Measurements from ENCODE around the gene UBE3B.

The UBE3B gene

GRCh38 chr12:109525279-109525585 lies 47.8 kb downstream of the UBE3B start:
- DNase-seq (ENCODE audit: extremely low read depth in 1 of 2, low read depth in 1 of 2) = no peak

GRCh38 chr12:109527489-109528123 lies 50.2 kb downstream of the UBE3B start:
- no peak for DNase-seq (ENCODE audit: extremely low read depth in 1 of 2, low read depth in 1 of 2)

- DNase-seq (ENCODE audit: extremely low read depth in 1 of 2, low read depth in 1 of 2) = no peak
Measured at GRCh38 chr12:109529691-109530640, 52.5 kb downstream of the UBE3B start.

- DNase-seq (ENCODE audit: extremely low read depth in 1 of 2, low read depth in 1 of 2) = no peak
Measured at GRCh38 chr12:109531411-109531810, 54.0 kb downstream of the UBE3B start.

- no peak for DNase-seq (ENCODE audit: extremely low read depth in 1 of 2, low read depth in 1 of 2)
Measured at GRCh38 chr12:109532721-109533486, 55.5 kb downstream of the UBE3B start.

- DNase-seq (ENCODE audit: extremely low read depth in 1 of 2, low read depth in 1 of 2) = no peak
Measured at GRCh38 chr12:109533487-109533740, 56.0 kb downstream of the UBE3B start.

- no peak for DNase-seq (ENCODE audit: extremely low read depth in 1 of 2, low read depth in 1 of 2)
Measured at GRCh38 chr12:109534456-109534855, 57.0 kb downstream of the UBE3B start.

- no peak for DNase-seq (ENCODE audit: extremely low read depth in 1 of 2, low read depth in 1 of 2)
Measured at GRCh38 chr12:109535231-109535862, 57.9 kb downstream of the UBE3B start.

- DNase-seq (ENCODE audit: extremely low read depth in 1 of 2, low read depth in 1 of 2) = no peak
Measured at GRCh38 chr12:109535863-109536250, 58.4 kb downstream of the UBE3B start.

- DNase-seq (ENCODE audit: extremely low read depth in 1 of 2, low read depth in 1 of 2) = no peak
Measured at GRCh38 chr12:109537136-109537535, 59.7 kb downstream of the UBE3B start.

GRCh38 chr12:109538191-109538863 lies 60.9 kb downstream of the UBE3B start:
- DNase-seq (ENCODE audit: extremely low read depth in 1 of 2, low read depth in 1 of 2) = no peak

- DNase-seq (ENCODE audit: extremely low read depth in 1 of 2, low read depth in 1 of 2) = no peak
Measured at GRCh38 chr12:109539508-109539907, 62.1 kb downstream of the UBE3B start.

- no peak for DNase-seq (ENCODE audit: extremely low read depth in 1 of 2, low read depth in 1 of 2)
Measured at GRCh38 chr12:109540526-109541412, 63.3 kb downstream of the UBE3B start.

GRCh38 chr12:109541413-109541726 lies 63.9 kb downstream of the UBE3B start:
- no peak for DNase-seq (ENCODE audit: extremely low read depth in 1 of 2, low read depth in 1 of 2)

GRCh38 chr12:109542014-109542413 lies 64.6 kb downstream of the UBE3B start:
- no peak for DNase-seq (ENCODE audit: extremely low read depth in 1 of 2, low read depth in 1 of 2)

GRCh38 chr12:109542876-109543275 lies 65.4 kb downstream of the UBE3B start:
- DNase-seq (ENCODE audit: extremely low read depth in 1 of 2, low read depth in 1 of 2) = no peak

GRCh38 chr12:109544955-109545531 lies 67.6 kb downstream of the UBE3B start:
- peak in 1 of 2 donors; percentile 3 for DNase-seq (ENCODE audit: extremely low read depth in 1 of 2, low read depth in 1 of 2)

GRCh38 chr12:109545826-109546225 lies 68.4 kb downstream of the UBE3B start:
- no peak for DNase-seq (ENCODE audit: extremely low read depth in 1 of 2, low read depth in 1 of 2)

- DNase-seq (ENCODE audit: extremely low read depth in 1 of 2, low read depth in 1 of 2) = no peak
Measured at GRCh38 chr12:109547286-109547685, 69.9 kb downstream of the UBE3B start.

- DNase-seq (ENCODE audit: extremely low read depth in 1 of 2, low read depth in 1 of 2) = no peak
Measured at GRCh38 chr12:109548258-109548657, 70.8 kb downstream of the UBE3B start.

Data from activated CD8-positive, alpha-beta memory T cell treated with anti-CD3 and anti-CD28 coated beads for 1 hour (primary cell).